Stimulated activated CD8-positive, alpha-beta memory T cell treated with anti-CD3 and anti-CD28 coated beads, Interleukin-7, amount 100 ng/mL, for 1 hour (primary cell): ENCODE measurements around the gene HOXD9.

Source experiments
- DNase-seq, 2 donors: peaks; one replicate each; pipeline ENCODE4 v3.0.0-alpha.2; 2020; ENCODE audit warnings: low read depth in 2 of 2

The HOXD9 gene

DNA sequence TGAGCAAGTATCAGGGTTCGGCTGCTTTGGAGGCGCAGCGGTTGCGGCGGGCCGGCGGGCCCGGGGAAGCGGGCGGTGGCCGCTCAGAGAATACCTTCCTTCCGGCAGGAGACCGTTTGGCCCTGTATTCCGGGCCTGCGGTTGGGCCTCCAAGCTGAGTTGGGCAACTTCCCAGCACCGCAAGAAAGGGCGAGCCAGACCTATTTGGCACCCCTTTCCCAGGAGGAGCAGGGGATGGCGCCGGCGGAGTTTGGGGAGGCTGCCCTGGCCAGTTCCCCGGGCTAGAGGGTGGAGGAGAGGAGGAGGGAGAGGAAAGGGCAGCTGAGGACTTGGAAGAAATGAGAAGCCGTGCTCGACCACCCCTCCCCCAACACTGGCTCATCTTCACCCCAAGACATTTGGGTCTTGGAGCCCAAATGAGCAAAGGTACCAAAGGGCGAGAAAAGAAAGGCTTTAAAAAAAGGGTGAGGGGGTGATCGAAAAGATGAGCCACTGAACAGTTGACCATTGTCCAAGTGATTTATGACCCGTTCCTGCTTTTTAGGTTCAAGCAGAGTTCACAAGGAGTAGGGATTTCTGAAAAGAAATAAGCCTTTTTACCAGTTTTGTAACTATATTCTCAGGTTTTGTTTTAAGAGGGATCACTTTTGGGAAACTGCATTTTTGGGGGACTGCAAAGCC, 43.0 kb downstream of the HOXD9 start:
- no peak for DNase-seq

DNA sequence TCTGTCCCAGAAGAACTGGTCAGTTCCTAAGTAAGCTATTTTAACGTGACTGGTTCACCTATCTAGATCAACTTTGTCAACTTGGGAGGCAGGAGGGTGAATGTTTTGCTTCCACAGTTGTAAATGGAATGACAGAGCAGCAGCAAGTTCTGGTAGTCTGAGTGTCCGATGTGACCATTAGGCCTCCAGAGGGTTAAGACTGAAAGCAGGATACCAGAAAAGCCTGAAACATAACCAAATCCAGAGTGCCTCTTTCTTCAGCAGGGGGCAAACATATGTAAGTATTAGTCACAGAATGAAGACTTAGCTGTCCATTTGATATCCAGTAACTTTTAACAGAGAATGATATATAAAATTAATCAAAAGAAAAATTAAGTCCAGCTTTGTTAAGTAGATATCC, 43.8 kb downstream of the HOXD9 start:
- DNase-seq, result no peak

DNA sequence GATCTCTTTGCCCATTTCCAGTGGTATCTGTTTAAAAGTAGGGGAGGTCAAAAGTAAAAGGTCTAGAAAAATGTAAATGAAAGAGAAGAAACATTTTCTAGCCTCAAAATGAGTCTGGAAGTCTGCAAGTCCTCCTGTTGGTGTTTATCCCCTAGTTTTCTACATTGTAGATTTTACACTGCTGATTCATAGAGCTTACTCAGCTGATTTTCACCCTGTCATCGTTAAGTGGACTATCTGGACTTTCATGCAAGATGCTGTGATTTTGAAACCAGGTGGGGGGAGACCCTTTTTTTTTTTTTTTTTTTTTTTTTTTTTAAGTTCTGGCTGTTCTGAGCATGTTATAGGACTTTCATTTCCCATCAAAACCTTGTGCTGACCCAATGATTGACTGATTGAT, 44.9 kb downstream of the HOXD9 start:
- DNase-seq, result no peak

DNA sequence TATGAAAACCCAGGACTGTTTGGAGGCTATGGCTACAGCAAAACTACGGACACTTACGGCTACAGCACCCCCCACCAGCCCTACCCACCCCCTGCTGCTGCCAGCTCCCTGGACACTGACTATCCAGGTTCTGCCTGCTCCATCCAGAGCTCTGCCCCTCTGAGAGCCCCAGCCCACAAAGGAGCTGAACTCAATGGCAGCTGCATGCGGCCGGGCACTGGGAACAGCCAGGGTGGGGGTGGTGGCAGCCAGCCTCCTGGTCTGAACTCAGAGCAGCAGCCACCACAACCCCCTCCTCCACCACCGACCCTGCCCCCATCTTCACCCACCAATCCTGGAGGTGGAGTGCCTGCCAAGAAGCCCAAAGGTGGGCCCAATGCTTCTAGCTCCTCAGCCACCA, 46.7 kb downstream of the HOXD9 start:
- DNase-seq, result no peak

DNA sequence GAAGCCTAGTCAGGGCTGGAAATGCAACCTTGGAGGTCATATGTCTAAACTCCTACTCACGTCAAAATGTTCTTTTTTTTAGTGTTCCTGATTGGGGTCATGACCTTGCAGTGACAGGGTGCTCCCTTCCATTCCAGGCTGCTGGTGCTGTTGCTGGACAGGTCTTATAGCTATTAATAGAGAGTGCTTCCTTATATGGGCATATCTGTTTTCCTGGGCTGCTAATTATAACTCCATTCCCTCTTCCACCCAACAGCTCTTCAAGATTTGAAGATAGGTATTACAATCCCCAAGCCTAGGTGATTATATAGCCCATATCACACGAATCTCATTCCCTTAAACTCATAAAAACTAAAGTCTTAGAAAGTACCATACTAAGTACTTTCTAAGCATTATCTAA, 47.2 kb downstream of the HOXD9 start:
- no peak for DNase-seq

DNA sequence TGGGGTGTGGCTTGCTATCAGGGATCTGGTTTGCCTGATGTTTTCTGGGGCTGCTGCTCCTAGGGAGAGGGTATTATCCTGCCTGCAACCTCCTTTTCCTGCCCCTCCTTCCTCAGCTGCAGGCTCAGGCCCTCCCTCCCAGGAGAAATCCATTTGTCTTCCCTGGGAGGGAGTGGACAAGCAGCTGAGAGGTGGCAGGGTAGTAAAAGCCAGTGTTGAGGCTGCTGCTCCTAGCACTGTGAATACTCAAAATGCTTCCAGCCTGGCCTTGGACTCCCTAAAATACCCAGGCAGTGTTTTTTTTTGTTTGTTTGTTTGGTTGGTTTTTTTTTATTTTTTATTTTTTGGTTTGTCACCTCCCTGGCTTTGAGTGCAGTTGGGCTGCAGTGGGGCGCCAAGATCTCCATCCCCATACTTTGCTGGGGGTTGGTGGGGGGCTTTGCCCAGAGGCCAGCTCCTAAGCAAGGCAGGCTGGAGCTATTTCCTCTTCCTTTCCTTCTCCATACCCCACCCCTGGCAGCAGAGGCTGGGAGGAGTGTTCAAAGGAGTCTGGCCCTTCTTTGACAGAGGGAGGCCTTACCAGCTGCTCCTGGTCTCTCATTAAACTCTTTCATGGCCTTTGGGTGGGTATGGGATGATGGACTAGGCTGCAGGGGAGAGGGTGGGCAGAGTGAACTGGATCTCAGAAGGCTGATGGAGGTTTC, 48.2 kb downstream of the HOXD9 start:
- no peak for DNase-seq

DNA sequence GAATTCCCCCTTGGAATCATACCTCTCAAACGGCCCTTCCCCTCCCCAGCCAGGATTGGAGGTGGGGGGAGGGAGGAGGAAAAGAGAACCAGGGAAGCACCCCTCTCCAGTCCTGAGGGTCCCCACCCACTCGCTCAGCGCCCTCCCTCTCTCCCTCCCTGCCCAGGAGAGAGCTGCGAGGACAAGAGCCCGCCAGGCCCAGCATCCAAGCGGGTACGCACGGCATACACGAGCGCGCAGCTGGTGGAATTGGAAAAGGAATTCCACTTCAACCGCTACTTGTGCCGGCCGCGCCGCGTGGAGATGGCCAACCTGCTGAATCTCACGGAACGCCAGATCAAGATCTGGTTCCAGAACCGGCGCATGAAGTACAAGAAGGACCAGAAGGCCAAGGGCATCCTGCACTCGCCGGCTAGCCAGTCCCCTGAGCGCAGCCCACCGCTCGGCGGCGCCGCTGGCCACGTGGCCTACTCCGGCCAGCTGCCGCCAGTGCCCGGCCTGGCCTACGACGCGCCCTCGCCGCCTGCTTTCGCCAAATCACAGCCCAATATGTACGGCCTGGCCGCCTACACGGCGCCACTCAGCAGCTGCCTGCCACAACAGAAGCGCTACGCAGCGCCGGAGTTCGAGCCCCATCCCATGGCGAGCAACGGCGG, 49.0 kb downstream of the HOXD9 start:
- DNase-seq, result no peak

DNA sequence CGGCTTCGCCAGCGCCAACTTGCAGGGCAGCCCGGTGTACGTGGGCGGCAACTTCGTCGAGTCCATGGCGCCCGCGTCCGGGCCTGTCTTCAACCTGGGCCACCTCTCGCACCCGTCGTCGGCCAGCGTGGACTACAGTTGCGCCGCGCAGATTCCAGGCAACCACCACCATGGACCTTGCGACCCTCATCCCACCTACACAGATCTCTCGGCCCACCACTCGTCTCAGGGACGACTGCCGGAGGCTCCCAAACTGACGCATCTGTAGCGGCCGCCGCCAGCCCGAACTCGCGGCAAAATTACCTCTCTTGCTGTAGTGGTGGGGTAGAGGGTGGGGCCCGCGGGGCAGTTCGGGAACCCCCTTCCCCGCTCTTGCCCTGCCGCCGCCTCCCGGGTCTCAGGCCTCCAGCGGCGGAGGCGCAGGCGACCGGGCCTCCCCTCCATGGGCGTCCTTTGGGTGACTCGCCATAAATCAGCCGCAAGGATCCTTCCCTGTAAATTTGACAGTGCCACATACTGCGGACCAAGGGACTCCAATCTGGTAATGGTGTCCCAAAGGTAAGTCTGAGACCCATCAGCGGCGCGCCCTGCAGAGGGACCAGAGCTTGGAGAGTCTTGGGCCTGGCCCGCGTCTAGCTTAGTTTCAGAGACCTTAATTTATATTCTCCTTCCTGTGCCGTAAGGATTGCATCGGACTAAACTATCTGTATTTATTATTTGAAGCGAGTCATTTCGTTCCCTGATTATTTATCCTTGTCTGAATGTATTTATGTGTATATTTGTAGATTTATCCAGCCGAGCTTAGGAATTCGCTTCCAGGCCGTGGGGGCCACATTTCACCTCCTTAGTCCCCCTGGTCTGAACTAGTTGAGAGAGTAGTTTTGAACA, 49.7 kb downstream of the HOXD9 start:
- no peak for DNase-seq

DNA sequence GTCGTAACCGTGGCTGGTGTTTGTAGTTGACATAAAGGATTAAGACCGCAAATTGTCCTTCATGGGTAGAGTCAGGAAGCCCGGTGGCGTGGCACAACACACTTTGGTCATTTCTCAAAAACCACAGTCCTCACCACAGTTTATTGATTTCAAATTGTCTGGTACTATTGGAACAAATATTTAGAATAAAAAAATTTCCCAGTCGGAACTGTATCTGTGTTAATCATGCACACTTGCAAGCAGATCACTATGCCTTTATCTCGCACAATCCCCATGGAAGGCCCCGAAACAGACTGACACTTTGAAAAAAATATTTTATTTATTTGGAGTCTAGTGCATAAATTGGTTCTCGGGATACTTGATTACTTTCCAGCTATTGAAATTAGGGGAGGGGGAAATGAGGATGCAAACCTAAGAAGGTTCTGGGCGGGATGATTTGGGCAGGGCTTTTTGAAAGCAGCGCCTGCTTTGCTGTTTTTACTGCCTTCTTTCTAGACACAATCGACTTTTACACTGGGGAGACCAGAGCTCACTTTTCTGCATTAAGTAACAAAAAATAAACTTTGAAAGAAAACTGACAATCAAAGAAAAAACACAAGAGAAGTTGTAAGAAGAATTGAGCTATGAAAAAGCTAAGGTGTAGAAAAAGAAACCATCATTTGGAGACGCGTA, 50.5 kb downstream of the HOXD9 start:
- DNase-seq, result no peak

DNA sequence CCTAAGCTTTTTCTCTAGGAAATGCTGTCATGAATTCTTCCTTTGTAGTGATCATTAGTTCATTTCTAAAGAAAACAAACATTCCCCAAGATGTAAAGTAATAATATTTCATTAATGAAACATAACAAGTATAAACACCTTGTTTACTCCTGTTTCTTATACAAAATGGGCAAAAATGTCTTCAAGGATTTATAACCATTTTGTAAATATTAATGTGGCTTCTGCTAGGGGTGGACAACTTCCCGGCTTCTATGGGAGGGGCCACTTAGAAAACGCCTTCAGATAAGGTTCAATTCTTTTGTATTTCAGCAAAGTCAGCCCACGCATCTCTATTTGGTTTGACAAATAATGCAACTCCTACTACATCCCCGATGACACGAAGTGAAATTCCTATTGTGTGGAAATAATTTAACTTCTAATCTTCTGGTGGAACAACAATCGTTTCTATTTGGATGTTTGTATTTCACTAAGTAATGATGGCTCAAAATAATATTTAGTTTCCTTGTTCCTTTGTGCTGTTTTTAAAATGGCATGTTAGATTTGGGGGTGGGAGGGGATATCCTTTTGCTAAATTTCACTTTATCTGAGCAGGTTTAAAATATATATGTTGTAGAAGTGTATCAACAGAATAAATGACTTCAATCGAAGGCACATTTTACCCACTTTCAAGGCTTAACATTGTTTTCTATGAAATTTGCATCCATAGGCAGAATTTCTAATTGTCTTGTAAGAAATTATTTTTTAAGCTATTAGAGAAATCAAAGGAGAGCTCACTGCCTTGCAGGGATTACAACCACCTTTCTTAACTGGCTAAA, 51.3 kb downstream of the HOXD9 start:
- DNase-seq, result no peak

DNA sequence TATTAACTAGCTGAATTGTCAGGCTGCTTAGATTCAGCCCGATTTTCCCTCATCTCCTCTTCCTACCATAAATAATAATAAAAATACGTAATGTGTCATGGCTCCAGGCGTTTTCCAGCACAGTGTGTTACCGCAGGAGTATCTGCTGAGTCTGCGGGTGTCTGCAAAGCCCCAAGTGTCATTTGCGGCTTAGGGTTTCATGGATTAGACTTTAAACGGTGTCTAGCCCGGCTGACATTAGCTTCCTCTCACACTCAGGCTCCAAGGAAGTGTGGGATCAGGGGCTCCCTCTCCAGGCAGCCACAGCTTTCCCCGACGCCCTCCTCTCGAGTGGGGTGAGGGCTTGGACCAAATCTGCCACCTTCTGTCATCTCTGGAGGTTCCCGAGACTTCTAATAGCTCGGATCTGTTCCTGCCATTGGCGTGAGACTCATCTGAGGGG, 51.9 kb downstream of the HOXD9 start:
- no peak for DNase-seq
